Esophagus squamous epithelium (tissue), 5 donors: ENCODE results near the gene FSTL4. TPM values are rescaled to one million over a fixed set of nuclear protein-coding genes. Genes with fewer than 3 reads are reported as not detected.

ENCODE experiments used
- DNase-seq: peaks from one replicate; lab custom pipeline; 2025; lab: John Stamatoyannopoulos, UW
- H3K27ac ChIP-seq, 4 donors: fragments of 200-600 bp; sonication (generic); one replicate each; pipeline ENCODE4 v1.5.1; 2016 to 2019; ENCODE audit warnings: mild to moderate bottlenecking in 1 of 4
- H3K27me3 ChIP-seq, 4 donors: fragments of 200-600 bp; sonication (generic); 1 replicate in 3 of 4; 2 replicates in 1 of 4; pipeline versions ENCODE4 v1.5.1 to v1.6.0; 2017 to 2021; ENCODE audit warnings: antibody characterized with exemption in 1 of 4
- H3K36me3 ChIP-seq, 3 donors: fragments of 200-600 bp; sonication (generic); one replicate each; pipeline ENCODE4 v1.5.1; 2016 to 2019
- H3K4me1 ChIP-seq, 3 donors: fragments of 200-600 bp; sonication (generic); one replicate each; pipeline ENCODE4 v1.5.1; 2017 to 2019
- H3K4me3 ChIP-seq, 4 donors: fragments of 200-600 bp; sonication (generic); 1 replicate in 3 of 4; 2 replicates in 1 of 4; pipeline ENCODE4 v1.5.1; 2016 to 2019; ENCODE audit warnings: mild to moderate bottlenecking in 2 of 4, moderate library complexity in 1 of 4
- H3K9me3 ChIP-seq, 3 donors: fragments of 200-600 bp; sonication (generic); one replicate each; pipeline ENCODE4 v1.5.1; 2016 to 2019
- POLR2A ChIP-seq, 4 donors: fragments of 450-650 bp; IDR thresholded peaks; one replicate each; pipeline ENCODE4 v1.6.1; 2017; ENCODE audit warnings: antibody characterized with exemption in 4 of 4, mild to moderate bottlenecking in 4 of 4, moderate library complexity in 3 of 4
- WGBS, 2 donors: methylation state at CpG; one replicate each; pipeline ENCODE4 v1.1.5; 2018; 5-methylcytosine and 5-hydroxymethylcytosine counted together
- intact Hi-C: fragments of 100-400 bp; cut with DNase I; formaldehyde crosslinking; loops from one replicate; pipeline ENCODE4 v1.15.0; 2022
- total RNA-seq, 4 donors: library from RNA; depleted of rRNA; stranded (reverse); fragments of >200 nt; gene quantifications; one replicate each; pipeline ENCODE4 v1.1.0, GENCODE V29; 2016
- TF ChIP-seq, protein P1 (sequence below), 6 experiments: fragments of 450-650 bp in 4 of 6; fragments of 200-600 bp in 2 of 6; sonication (generic) in 2 of 6; IDR thresholded peaks; one replicate each; pipeline ENCODE4 v1.5.1; 2016 to 2019; ENCODE audit warnings: antibody characterized with exemption in 6 of 6, mild to moderate bottlenecking in 4 of 6, moderate library complexity in 4 of 6
- donor health status: DM: yes; HTN: yes; CAD: no.

FSTL4 gene
- total RNA-seq, 4 donors from 2014 or later: 0.53 to 4.1 (median 1.4) TPM

- Histone ChIP-seq H3K9me3 (no peaks in the 10 kb centered on the region), H3K4me3 (no peak overlapping the region), H3K4me1 (peaks cover 0 to 10% (median 0%) of the 10 kb centered on the region in 3 donors), H3K36me3 (no peaks in the 10 kb centered on the region), H3K27me3 (no peaks in the 10 kb centered on the region), H3K27ac (no peak overlapping the region)
- no peak for DNase-seq
- no peak for TF ChIP-seq POLR2A (IDR thresholded peaks at IDR 0.05)
- TF ChIP-seq, protein P1, sequence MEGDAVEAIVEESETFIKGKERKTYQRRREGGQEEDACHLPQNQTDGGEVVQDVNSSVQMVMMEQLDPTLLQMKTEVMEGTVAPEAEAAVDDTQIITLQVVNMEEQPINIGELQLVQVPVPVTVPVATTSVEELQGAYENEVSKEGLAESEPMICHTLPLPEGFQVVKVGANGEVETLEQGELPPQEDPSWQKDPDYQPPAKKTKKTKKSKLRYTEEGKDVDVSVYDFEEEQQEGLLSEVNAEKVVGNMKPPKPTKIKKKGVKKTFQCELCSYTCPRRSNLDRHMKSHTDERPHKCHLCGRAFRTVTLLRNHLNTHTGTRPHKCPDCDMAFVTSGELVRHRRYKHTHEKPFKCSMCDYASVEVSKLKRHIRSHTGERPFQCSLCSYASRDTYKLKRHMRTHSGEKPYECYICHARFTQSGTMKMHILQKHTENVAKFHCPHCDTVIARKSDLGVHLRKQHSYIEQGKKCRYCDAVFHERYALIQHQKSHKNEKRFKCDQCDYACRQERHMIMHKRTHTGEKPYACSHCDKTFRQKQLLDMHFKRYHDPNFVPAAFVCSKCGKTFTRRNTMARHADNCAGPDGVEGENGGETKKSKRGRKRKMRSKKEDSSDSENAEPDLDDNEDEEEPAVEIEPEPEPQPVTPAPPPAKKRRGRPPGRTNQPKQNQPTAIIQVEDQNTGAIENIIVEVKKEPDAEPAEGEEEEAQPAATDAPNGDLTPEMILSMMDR (IDR thresholded peaks at IDR 0.05): no peak
- intact Hi-C loops: no loop called here
- WGBS, 2 donors: 49 to 65% methylated on average over 7 to 11 of the region's 12 CpGs
Observed at GRCh38 chr5:133331941-133332340, 280.4 kb downstream of the FSTL4 start.

DNA sequence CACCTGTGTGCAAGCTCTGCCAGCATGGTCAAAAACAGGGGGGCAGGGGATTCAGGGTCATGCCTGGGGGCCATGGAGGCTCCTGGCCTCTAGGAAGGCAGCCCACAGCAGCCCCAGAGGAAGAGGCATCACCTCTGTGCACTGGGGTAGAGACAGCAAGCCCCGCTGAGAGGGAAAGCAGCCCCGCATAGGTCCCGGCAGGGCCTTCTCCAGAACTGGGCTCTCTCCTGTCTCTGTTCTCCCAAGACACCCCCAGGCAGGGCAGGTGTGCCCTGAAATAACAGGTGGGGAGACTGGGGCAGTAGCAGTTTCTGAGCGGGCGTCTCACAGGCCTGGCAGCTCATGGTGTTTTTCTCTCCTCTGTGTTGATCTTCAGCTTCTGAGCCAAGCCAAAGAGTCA is 281.4 kb downstream of the FSTL4 start:
- Histone ChIP-seq H3K9me3 (no peaks in the 10 kb centered on the region), H3K4me1 (peaks cover 0 to 10% (median 0%) of the 10 kb centered on the region in 3 donors), H3K27ac (no peak overlapping the region), H3K36me3 (no peaks in the 10 kb centered on the region), H3K27me3 (no peaks in the 10 kb centered on the region), H3K4me3 (no peak overlapping the region)
- TF ChIP-seq, protein P1 (IDR thresholded peaks at IDR 0.05): no peak
- TF ChIP-seq POLR2A (IDR thresholded peaks at IDR 0.05): no peak
- 100% methylated on average over 3 of the region's 5 CpGs; no CpG with 5 or more reads in 1 of the 2 donors for WGBS, 2 donors
- DNase-seq: no peak
- intact Hi-C loops: no loop called here

DNA sequence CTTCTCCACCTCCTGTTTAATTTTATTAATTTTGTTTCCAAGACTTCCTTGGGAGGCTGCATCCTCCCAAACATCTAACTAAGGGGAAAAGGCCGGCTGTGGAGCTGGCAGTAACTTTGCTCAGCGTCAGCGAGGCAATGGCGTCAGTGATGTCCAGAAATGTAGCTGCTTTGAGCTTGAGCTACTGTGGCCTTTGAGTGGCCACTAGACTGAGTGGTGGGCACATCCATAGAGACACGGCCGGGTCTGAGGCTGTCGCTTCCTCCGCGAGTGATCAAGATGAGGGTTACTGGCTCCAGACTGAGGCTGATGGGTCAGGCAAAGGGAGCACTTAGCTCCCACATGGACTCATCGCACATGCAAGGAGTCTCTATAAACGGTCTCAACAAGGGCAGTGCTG is 283.5 kb downstream of the FSTL4 start:
- intact Hi-C loops: no loop called here
- no peaks in the 10 kb centered on the region for H3K9me3 ChIP-seq
- TF ChIP-seq, protein P1 (IDR thresholded peaks at IDR 0.05): no peak
- TF ChIP-seq POLR2A (IDR thresholded peaks at IDR 0.05): no peak
- H3K4me3 ChIP-seq: no peak overlapping the region
- no peaks in the 10 kb centered on the region for H3K27me3 ChIP-seq
- DNase-seq: no peak
- WGBS, 2 donors: 78 to 91% methylated on average over 2 to 6 of the region's 11 CpGs
- no peak overlapping the region for H3K27ac ChIP-seq
- no peaks in the 10 kb centered on the region for H3K36me3 ChIP-seq
- H3K4me1 ChIP-seq: peaks cover 0 to 10% (median 0%) of the 10 kb centered on the region in 3 donors

DNA sequence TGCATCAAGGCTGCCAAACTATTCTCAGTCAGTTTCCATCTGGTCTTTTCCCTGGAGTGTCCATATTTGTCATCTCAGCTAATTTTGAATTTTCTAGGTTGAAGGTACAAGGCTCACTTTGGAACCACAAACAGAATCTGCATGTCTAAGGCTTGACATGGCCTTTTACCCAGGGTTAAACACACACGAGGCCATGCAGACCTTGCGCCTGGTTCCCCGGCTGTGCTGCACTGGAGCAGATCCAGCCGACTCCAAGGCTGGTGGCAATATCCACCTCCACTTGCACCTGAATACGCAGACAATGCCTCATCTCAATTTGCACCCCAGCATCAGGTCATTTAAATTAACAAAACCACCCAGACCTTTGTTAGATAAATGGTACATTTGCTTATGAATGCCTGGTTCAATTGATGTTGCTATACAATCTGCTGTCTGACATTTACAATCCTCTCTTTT is 284.4 kb downstream of the FSTL4 start:
- 87 to 94% methylated on average over 4 to 5 of the region's 5 CpGs for WGBS, 2 donors
- Histone ChIP-seq H3K4me1 (peaks cover 0 to 10% (median 0%) of the 10 kb centered on the region in 3 donors), H3K27ac (no peak overlapping the region), H3K9me3 (no peaks in the 10 kb centered on the region), H3K36me3 (no peaks in the 10 kb centered on the region), H3K27me3 (no peaks in the 10 kb centered on the region), H3K4me3 (no peak overlapping the region)
- TF ChIP-seq POLR2A (IDR thresholded peaks at IDR 0.05): no peak
- TF ChIP-seq, protein P1 (IDR thresholded peaks at IDR 0.05): no peak
- no peak for DNase-seq
- intact Hi-C loops: no loop called here

GRCh38 chr5:133326361-133326760 is 286.0 kb downstream of the FSTL4 start:
- H3K4me1 ChIP-seq: peaks cover 0 to 2% (median 0%) of the 10 kb centered on the region in 3 donors
- no peak overlapping the region for H3K27ac ChIP-seq
- H3K36me3 ChIP-seq: no peaks in the 10 kb centered on the region
- intact Hi-C loops: no loop called here
- WGBS, 2 donors: 82 to 97% methylated on average over 3 to 5 of the region's 5 CpGs
- no peaks in the 10 kb centered on the region for H3K9me3 ChIP-seq
- TF ChIP-seq, protein P1 (IDR thresholded peaks at IDR 0.05): no peak
- no peak for TF ChIP-seq POLR2A (IDR thresholded peaks at IDR 0.05)
- no peaks in the 10 kb centered on the region for H3K27me3 ChIP-seq
- H3K4me3 ChIP-seq: no peak overlapping the region
- no peak for DNase-seq
